ENCODE results near the gene COX20. TPM values are rescaled to one million over a fixed set of nuclear protein-coding genes. Genes with fewer than 3 reads are reported as not detected.

The COX20 gene
- total RNA-seq, 1 donor from 2014 or later, result 37.1 TPM

DNA sequence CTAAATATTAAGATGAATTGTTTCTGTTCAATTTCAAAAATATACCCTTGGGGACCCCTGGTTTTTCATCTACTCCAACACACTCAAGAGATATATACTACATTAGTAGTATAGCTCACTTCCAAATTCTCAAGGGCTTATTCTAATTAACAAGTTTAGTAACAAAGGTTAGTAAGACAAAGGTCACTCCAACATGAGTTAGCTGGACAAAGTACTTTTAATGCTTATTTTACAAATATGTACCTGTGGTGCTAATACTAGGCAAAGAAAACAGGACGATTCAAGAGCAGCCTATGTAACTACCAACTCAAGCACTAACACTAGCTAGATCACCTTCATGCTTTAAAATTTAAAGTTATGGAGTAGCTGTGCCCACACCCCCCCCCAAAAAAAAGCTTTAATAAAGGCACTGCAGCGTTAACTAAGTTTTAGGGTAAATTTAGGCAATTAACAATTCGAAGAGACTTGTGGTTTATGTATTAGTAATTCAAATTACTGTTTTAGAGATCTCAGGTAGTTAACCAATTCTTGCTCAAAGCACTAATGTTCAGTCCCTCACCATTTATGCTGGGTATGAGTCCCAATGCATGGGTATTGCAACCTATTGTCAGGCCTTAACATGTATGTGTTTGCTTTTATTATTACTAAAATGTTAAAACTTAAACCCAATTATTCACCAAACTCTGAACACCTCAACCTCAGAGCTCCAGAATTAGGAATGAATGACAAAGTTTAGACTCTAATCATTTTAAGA lies 14.8 kb downstream of the COX20 start:
- intact Hi-C loops (cut with micrococcal nuclease), result loop anchor here (1.0 kb wide), 1 partner anchor 14 kb away; no protein-coding TSS in a partner anchor
- TF ChIP-seq, protein P1, sequence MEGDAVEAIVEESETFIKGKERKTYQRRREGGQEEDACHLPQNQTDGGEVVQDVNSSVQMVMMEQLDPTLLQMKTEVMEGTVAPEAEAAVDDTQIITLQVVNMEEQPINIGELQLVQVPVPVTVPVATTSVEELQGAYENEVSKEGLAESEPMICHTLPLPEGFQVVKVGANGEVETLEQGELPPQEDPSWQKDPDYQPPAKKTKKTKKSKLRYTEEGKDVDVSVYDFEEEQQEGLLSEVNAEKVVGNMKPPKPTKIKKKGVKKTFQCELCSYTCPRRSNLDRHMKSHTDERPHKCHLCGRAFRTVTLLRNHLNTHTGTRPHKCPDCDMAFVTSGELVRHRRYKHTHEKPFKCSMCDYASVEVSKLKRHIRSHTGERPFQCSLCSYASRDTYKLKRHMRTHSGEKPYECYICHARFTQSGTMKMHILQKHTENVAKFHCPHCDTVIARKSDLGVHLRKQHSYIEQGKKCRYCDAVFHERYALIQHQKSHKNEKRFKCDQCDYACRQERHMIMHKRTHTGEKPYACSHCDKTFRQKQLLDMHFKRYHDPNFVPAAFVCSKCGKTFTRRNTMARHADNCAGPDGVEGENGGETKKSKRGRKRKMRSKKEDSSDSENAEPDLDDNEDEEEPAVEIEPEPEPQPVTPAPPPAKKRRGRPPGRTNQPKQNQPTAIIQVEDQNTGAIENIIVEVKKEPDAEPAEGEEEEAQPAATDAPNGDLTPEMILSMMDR (IDR thresholded peaks at IDR 0.05), result no peak
- ChIA-PET CTCF (interaction anchor here (1.2 to 3.2 kb wide), 3 partner anchors 12 to 193 kb away, joined by 3 to 12 read pairs (median 5); no protein-coding TSS in a partner anchor), POLR2A (interaction anchor here (0.7 to 7.4 kb wide), 5 partner anchors 10 to 130 kb away, joined by 3 to 80 read pairs (median 7); partner anchors contain the start of gene HNRNPU)
- Mint-ChIP-seq H3K36me3 (ENCODE audit: low read depth) (peaks cover 92% of the 10 kb centered on the region), H3K27ac (peak overlapping the region; percentile 46), H3K27me3 (no peaks in the 10 kb centered on the region), H3K4me1 (peaks cover 32% of the 10 kb centered on the region), H3K9me3 (no peaks in the 10 kb centered on the region), H3K4me3 (no peak overlapping the region)
- DNase-seq (no peak), ATAC-seq (ENCODE audit: low read depth) (no peak)

- Mint-ChIP-seq H3K27ac (no peak overlapping the region), H3K36me3 (ENCODE audit: low read depth) (peaks cover 92% of the 10 kb centered on the region), H3K4me1 (peaks cover 38% of the 10 kb centered on the region), H3K27me3 (no peaks in the 10 kb centered on the region), H3K9me3 (no peaks in the 10 kb centered on the region), H3K4me3 (no peak overlapping the region)
- TF ChIP-seq, protein P1 (IDR thresholded peaks at IDR 0.05), result no peak
- CTCF ChIA-PET, result interaction anchor here (1.9 to 3.2 kb wide), 2 partner anchors 11 to 192 kb away, joined by 5 to 12 read pairs; no protein-coding TSS in a partner anchor
- DNase-seq (no peak), ATAC-seq (ENCODE audit: low read depth) (no peak)
- intact Hi-C loops (cut with micrococcal nuclease), result loop anchor here (1.0 kb wide), 1 partner anchor 15 kb away; no protein-coding TSS in a partner anchor
- POLR2A ChIA-PET, result interaction anchor here (0.8 to 7.4 kb wide), 3 partner anchors 11 to 15 kb away, joined by 7 to 80 read pairs (median 11); partner anchors contain the start of gene HNRNPU
Observed at GRCh38 chr1:244850896-244851295, 15.4 kb downstream of the COX20 start.

DNA sequence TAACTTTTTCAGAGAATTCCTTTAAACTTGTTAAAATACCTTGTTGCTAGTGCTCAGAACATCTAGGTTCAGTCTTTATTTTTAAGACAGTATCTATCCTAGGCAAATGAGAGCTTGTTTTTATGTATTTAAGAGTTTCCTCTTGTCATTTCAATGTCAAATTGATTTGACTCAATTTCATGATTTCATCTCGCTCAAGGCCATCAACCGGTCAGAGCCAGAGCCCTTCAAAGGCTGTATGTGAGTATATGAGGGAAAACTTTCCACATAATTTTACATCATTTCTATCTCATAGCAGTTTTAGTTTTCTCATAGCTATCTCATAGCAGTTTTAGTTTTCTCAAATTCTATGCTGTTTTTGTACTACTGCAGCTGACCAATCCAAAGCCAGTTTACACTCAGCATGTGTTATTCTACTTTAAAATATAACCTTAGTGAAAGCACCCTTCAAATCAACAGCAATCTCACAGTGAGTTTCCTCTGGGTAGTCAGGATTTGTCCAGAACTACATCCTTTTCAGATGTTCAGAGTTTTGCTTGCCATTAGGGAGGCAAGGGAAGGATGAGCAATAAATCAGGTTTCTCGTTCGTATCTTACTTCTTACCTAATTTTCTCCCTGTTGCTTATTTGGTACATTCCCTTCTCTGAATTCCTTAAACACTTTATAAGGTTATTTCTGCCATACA lies 16.2 kb downstream of the COX20 start:
- ChIA-PET POLR2A (interaction anchor here (0.9 to 7.4 kb wide), 2 partner anchors 12 to 118 kb away, joined by 3 to 80 read pairs; partner anchors contain the start of gene HNRNPU), CTCF (interaction anchor here (1.9 to 3.2 kb wide), 2 partner anchors 10 to 191 kb away, joined by 5 to 12 read pairs; no protein-coding TSS in a partner anchor)
- Mint-ChIP-seq H3K27me3 (no peaks in the 10 kb centered on the region), H3K4me3 (no peak overlapping the region), H3K4me1 (peaks cover 44% of the 10 kb centered on the region), H3K9me3 (no peaks in the 10 kb centered on the region), H3K36me3 (ENCODE audit: low read depth) (peaks cover 92% of the 10 kb centered on the region), H3K27ac (no peak overlapping the region)
- intact Hi-C loops (cut with micrococcal nuclease), result no loop called here
- no peak for ATAC-seq (ENCODE audit: low read depth)
- DNase-seq, result no peak
- TF ChIP-seq, protein P1 (IDR thresholded peaks at IDR 0.05), result no peak

GRCh38 chr1:244852694-244853093 lies 17.2 kb downstream of the COX20 start:
- peaks cover 52% of the 10 kb centered on the region for H3K4me1 Mint-ChIP-seq
- peaks cover 92% of the 10 kb centered on the region for H3K36me3 Mint-ChIP-seq (ENCODE audit: low read depth)
- no peak for DNase-seq
- intact Hi-C loops (cut with micrococcal nuclease), result no loop called here
- CTCF ChIA-PET, result interaction anchor here (3.2 kb wide), 1 partner anchor 190 kb away, joined by 12 read pairs; no protein-coding TSS in a partner anchor
- no peaks in the 10 kb centered on the region for H3K27me3 Mint-ChIP-seq
- no peak overlapping the region for H3K4me3 Mint-ChIP-seq
- no peaks in the 10 kb centered on the region for H3K9me3 Mint-ChIP-seq
- no peak overlapping the region for H3K27ac Mint-ChIP-seq
- POLR2A ChIA-PET, result interaction anchor here (3.9 to 7.4 kb wide), 2 partner anchors 11 to 18 kb away, joined by 30 to 80 read pairs; partner anchors contain the start of genes COX20 and HNRNPU
- ATAC-seq (ENCODE audit: low read depth), result no peak
- TF ChIP-seq, protein P1 (IDR thresholded peaks at IDR 0.05), result no peak

Measured in activated B cell treated with CpG ODN at 0.5 μM for 24 hours (primary cell).